Measurements from ENCODE around the gene PWWP2A. TPM values are rescaled to one million over a fixed set of nuclear protein-coding genes. Genes with fewer than 3 reads are reported as not detected.

Gene PWWP2A
- total and polyA plus RNA-seq, 10 of the 15 experiments (the other 5 are each of a cell fraction or from before 2014, with no cell fraction given): 5.7 to 26.1 (median 17.7) TPM

DNA sequence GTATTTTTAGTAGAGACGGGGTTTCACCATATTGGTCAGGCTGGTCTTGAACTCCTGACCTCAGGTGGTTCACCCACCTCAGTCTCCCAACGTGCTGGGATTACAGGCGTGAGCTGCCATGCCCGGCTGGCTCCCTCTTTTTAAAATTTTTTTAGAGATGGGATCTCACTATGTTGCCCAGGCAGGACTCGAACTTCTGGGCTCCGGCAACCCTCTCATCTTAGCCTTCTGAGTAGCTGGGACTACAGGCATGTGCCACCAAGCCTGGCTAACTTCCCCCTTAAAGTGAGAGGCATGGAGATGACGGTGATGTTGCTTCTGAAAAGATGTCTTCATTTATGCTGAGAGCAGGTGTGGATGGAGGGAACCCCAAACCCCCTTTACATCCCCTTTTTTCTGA lies 43.7 kb upstream of the PWWP2A start (continued):
- no peak for TF ChIP-seq USF2 (IDR thresholded peaks at IDR 0.05; ENCODE audit: borderline replicate concordance, low read depth, low read length)

- no peaks in the 10 kb centered on the region for H3K79me2 ChIP-seq (ENCODE audit: control insufficient read depth, insufficient read depth, low read length)
- ChIA-PET CTCF (interaction anchor here (1.0 to 2.8 kb wide), 3 partner anchors 9 to 140 kb away, joined by 3 to 13 read pairs (median 4); no protein-coding TSS in a partner anchor), RAD21 (ENCODE audit: unreplicated experiment) (no interaction called here), SMC1A (ENCODE audit: uncharacterized antibody, unreplicated experiment) (interaction anchor here (1.0 to 1.8 kb wide), 2 partner anchors 16 to 19 kb away, joined by 3 to 5 read pairs; no protein-coding TSS in a partner anchor), POLR2A (interaction anchor here (0.6 to 1.0 kb wide), 3 partner anchors 15 to 49 kb away, joined by 3 to 8 read pairs (median 4); no protein-coding TSS in a partner anchor)
- no peaks in the 10 kb centered on the region for H3K27me3 ChIP-seq (replicated peaks in 1 of 2; ENCODE audit: control insufficient read depth in 2 of 2, insufficient read depth in 2 of 2, low read length in 1 of 2)
- no peaks in the 10 kb centered on the region for H4K20me1 ChIP-seq (ENCODE audit: control insufficient read depth, insufficient read depth)
- no peaks in the 10 kb centered on the region for H3K36me3 ChIP-seq (ENCODE audit: control insufficient read depth in 2 of 2, insufficient read depth in 2 of 2, low read length in 1 of 2)
- intact Hi-C loops (cut with micrococcal nuclease; ENCODE audit: unreplicated experiment): no loop called here
- no peak overlapping the region for H3K27ac ChIP-seq (ENCODE audit: control insufficient read depth, insufficient read depth)
- peaks cover 16% of the 10 kb centered on the region for H3K4me1 ChIP-seq (ENCODE audit: control insufficient read depth, insufficient read depth, low read length)
- DNase-seq (ENCODE audit: low read depth, low spot score): no peak
- in situ Hi-C loops (cut with MboI): no loop called here
- H2AFZ ChIP-seq (ENCODE audit: control insufficient read depth, low read depth, low read length): no peak overlapping the region
- no peak overlapping the region for H3K4me3 ChIP-seq
- no peaks in the 10 kb centered on the region for H3K9me3 ChIP-seq (replicated peaks; ENCODE audit: control insufficient read depth, insufficient read depth, low read length)
- H3K9ac ChIP-seq (ENCODE audit: control insufficient read depth, insufficient read depth, low read length): no peak overlapping the region
- no TSS peak for BruUV-seq (replicated peaks)
- no peak for ATAC-seq
- no peak for FAIRE-seq
- H3K4me2 ChIP-seq (ENCODE audit: control insufficient read depth, insufficient read depth): no peak overlapping the region
- 85% methylated on average over 6 of the region's 6 CpGs for WGBS (ENCODE audit: insufficient coverage, insufficient replicate concordance, low lambda C conversion rate, missing lambda C conversion rate)
- TF ChIP-seq ZNF217 (IDR thresholded peaks at IDR 0.05) (no peak), TCF12 (IDR thresholded peaks at IDR 0.05; ENCODE audit: low read depth, low read length) (no peak), CTCF (IDR thresholded peaks at IDR 0.05 in 2 of 3, conservative IDR thresholded peaks at IDR 0.05 in 1 of 3; ENCODE audit: control insufficient read depth in 2 of 3, extremely low read depth in 1 of 3, insufficient read depth in 1 of 3, low read depth in 3 of 3, low read length in 3 of 3) (no peak), LARP7 (IDR thresholded peaks at IDR 0.05) (no peak), BRCA1 (IDR thresholded peaks at IDR 0.05; ENCODE audit: low read depth, low read length) (no peak), SRF (IDR thresholded peaks at IDR 0.05; ENCODE audit: low read depth in 2 of 2, low read length in 2 of 2) (no peak), STAT3 (IDR thresholded peaks at IDR 0.05; ENCODE audit: low read depth, low read length) (no peak), YY1 (IDR thresholded peaks at IDR 0.05; ENCODE audit: low read depth, low read length) (no peak), TCF7 (IDR thresholded peaks at IDR 0.05; ENCODE audit: borderline replicate concordance) (no peak), ZNF384 (IDR thresholded peaks at IDR 0.05; ENCODE audit: borderline replicate concordance, low read depth, low read length) (no peak), RFX5 (IDR thresholded peaks at IDR 0.05; ENCODE audit: low read depth, low read length) (no peak), NBN (IDR thresholded peaks at IDR 0.05) (no peak), KLF5 (IDR thresholded peaks at IDR 0.05; ENCODE audit: partially characterized antibody) (no peak)
- TF ChIP-seq, protein P1, sequence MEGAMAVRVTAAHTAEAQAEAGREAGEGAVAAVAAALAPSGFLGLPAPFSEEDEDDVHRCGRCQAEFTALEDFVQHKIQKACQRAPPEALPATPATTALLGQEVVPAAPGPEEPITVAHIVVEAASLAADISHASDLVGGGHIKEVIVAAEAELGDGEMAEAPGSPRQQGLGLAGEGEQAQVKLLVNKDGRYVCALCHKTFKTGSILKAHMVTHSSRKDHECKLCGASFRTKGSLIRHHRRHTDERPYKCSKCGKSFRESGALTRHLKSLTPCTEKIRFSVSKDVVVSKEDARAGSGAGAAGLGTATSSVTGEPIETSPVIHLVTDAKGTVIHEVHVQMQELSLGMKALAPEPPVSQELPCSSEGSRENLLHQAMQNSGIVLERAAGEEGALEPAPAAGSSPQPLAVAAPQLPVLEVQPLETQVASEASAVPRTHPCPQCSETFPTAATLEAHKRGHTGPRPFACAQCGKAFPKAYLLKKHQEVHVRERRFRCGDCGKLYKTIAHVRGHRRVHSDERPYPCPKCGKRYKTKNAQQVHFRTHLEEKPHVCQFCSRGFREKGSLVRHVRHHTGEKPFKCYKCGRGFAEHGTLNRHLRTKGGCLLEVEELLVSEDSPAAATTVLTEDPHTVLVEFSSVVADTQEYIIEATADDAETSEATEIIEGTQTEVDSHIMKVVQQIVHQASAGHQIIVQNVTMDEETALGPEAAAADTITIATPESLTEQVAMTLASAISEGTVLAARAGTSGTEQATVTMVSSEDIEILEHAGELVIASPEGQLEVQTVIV (IDR thresholded peaks at IDR 0.05; ENCODE audit: borderline replicate concordance, partially characterized antibody): no peak
- TF ChIP-seq, protein P2, sequence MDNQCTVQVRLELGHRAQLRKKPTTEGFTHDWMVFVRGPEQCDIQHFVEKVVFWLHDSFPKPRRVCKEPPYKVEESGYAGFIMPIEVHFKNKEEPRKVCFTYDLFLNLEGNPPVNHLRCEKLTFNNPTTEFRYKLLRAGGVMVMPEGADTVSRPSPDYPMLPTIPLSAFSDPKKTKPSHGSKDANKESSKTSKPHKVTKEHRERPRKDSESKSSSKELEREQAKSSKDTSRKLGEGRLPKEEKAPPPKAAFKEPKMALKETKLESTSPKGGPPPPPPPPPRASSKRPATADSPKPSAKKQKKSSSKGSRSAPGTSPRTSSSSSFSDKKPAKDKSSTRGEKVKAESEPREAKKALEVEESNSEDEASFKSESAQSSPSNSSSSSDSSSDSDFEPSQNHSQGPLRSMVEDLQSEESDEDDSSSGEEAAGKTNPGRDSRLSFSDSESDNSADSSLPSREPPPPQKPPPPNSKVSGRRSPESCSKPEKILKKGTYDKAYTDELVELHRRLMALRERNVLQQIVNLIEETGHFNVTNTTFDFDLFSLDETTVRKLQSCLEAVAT (IDR thresholded peaks at IDR 0.05): no peak
These were observed 42.4 kb upstream of the PWWP2A start for GRCh38 chr5:160161626-160162025.

Data from GM12878 (cell line).